Activated T-cell treated with anti-CD3 and anti-CD28 coated beads, Interleukin-2, amount 50 U/mL, for 4 hours (primary cell): Measurements from ENCODE around the gene MME. TPM values are rescaled to one million over a fixed set of nuclear protein-coding genes. Genes with fewer than 3 reads are reported as not detected.

Experiments used
- ATAC-seq, 2 donors: fragments of 200-7000 bp; cut with Tn5 transposase; one replicate each; pipeline ENCODE4 v1.10.0; 2021
- DNase-seq: peaks from one replicate; pipeline ENCODE4 v3.0.0-alpha.2; 2020
- H3K27me3 Mint-ChIP-seq: one replicate; pipeline ENCODE4 v1.8.0; 2021; ENCODE audit warnings: low read depth, mixed read lengths
- H3K36me3 Mint-ChIP-seq: one replicate; pipeline ENCODE4 v1.8.0; 2022; ENCODE audit warnings: mixed read lengths; ENCODE audit not compliant: insufficient read depth
- H3K4me1 Mint-ChIP-seq: one replicate; pipeline ENCODE4 v1.8.0; 2021; ENCODE audit warnings: low read depth, mixed read lengths
- H3K4me3 Mint-ChIP-seq: one replicate; pipeline ENCODE4 v1.8.0; 2021; ENCODE audit warnings: mild to moderate bottlenecking, moderate library complexity, mixed read lengths
- H3K9me3 Mint-ChIP-seq: one replicate; pipeline ENCODE4 v1.8.0; 2021; ENCODE audit warnings: mixed read lengths
- total RNA-seq, 3 donors: library from RNA; stranded (reverse); gene quantifications; one replicate each; pipeline ENCODE4 v1.2.1, GENCODE V29; 2021

The MME gene
- total RNA-seq, 3 donors from 2014 or later: 0.11 TPM; not detected in 2

GRCh38 chr3:155179966-155180757, 100.0 kb downstream of the MME start:
- H3K36me3 Mint-ChIP-seq: no peaks in the 10 kb centered on the region
- DNase-seq (no peak), ATAC-seq (no peak)
- no peaks in the 10 kb centered on the region for H3K9me3 Mint-ChIP-seq
- no peaks in the 10 kb centered on the region for H3K27me3 Mint-ChIP-seq
- H3K4me1 Mint-ChIP-seq: no peaks in the 10 kb centered on the region
- no peak overlapping the region for H3K4me3 Mint-ChIP-seq

- no peaks in the 10 kb centered on the region for H3K4me1 Mint-ChIP-seq
- no peak overlapping the region for H3K4me3 Mint-ChIP-seq
- DNase-seq (no peak), ATAC-seq (no peak)
- no peaks in the 10 kb centered on the region for H3K36me3 Mint-ChIP-seq
- H3K27me3 Mint-ChIP-seq: no peaks in the 10 kb centered on the region
- no peaks in the 10 kb centered on the region for H3K9me3 Mint-ChIP-seq
Measured at GRCh38 chr3:155182467-155182866, 102.3 kb downstream of the MME start.

DNA sequence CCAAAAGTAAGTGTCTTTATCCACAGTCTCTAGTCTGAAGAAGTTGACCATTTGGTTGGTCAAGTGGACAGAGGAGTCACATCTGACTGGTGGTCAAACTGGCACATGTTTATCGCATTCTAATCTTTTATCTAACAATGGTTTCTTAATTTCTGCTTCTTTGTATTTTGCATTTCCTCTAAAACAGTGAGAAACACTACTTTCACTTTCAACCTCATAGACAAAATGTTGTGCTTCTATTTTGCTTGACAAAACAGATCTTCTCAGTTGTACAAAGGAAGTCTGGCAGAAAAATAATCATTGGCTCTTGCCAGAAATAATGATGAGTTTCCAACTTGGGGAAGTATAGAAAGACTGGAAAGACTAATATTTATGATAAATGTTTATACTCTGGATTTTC, 103.9 kb downstream of the MME start:
- H3K27me3 Mint-ChIP-seq: no peaks in the 10 kb centered on the region
- no peak for DNase-seq
- no peaks in the 10 kb centered on the region for H3K4me1 Mint-ChIP-seq
- H3K9me3 Mint-ChIP-seq: no peaks in the 10 kb centered on the region
- no peak for ATAC-seq
- H3K4me3 Mint-ChIP-seq: no peak overlapping the region
- H3K36me3 Mint-ChIP-seq: no peaks in the 10 kb centered on the region

- Mint-ChIP-seq H3K9me3 (no peaks in the 10 kb centered on the region), H3K4me1 (no peaks in the 10 kb centered on the region), H3K27me3 (no peaks in the 10 kb centered on the region), H3K4me3 (no peak overlapping the region), H3K36me3 (no peaks in the 10 kb centered on the region)
- ATAC-seq: no peak
- DNase-seq: no peak
Measured at GRCh38 chr3:155185631-155186071, 105.5 kb downstream of the MME start.

- ATAC-seq: no peak
- Mint-ChIP-seq H3K9me3 (no peaks in the 10 kb centered on the region), H3K27me3 (no peaks in the 10 kb centered on the region), H3K4me3 (no peak overlapping the region), H3K36me3 (no peaks in the 10 kb centered on the region), H3K4me1 (no peaks in the 10 kb centered on the region)
- DNase-seq: no peak
Measured at GRCh38 chr3:155188031-155188430, 107.9 kb downstream of the MME start.

DNA sequence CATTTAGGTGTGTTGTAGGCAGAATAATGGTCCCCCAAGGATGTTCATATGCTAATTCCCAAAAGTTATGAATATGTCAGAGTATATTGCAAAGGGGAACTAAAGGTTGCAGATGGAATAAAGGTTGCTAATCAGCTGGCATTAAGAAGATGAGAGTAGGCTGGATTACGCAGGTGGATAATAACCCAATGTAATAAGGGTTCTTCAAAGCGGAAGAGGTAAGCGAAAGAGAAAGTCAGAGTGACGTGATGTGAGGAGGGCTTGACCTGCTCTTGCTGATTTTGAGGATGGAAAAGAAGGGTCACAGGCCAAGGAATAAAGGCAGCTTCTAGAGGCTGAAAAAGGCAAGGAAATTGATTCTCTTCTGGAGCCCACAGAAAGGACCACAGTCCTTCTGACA, 109.4 kb downstream of the MME start:
- Mint-ChIP-seq H3K4me3 (no peak overlapping the region), H3K4me1 (no peaks in the 10 kb centered on the region)

DNA sequence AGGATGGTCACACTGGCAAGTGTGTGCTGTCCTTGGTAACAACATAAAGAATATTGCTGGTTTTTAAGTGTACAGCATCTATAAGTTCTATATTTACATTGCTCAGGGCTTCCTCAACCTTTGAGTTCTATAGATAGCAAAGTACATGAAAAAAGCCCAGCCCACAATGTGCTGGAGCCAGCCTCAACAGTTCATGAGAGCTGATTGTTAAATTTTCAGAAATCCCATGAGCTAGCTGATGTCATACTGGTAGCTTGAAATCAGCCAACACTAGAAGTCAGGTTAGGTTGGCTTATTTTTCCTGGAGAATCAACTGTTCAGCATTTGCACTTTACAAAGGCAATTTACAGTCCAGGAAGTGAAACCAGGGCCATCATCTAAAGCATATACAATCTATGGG, 110.6 kb downstream of the MME start:
- no peak overlapping the region for H3K4me3 Mint-ChIP-seq
- no peaks in the 10 kb centered on the region for H3K27me3 Mint-ChIP-seq
- ATAC-seq (no peak), DNase-seq (no peak)
- no peaks in the 10 kb centered on the region for H3K4me1 Mint-ChIP-seq
- no peaks in the 10 kb centered on the region for H3K36me3 Mint-ChIP-seq
- H3K9me3 Mint-ChIP-seq: no peaks in the 10 kb centered on the region

More for the DNA sequence above, 109.4 kb downstream of the MME start:
- no peaks in the 10 kb centered on the region for H3K9me3 Mint-ChIP-seq
- no peak for ATAC-seq
- no peaks in the 10 kb centered on the region for H3K36me3 Mint-ChIP-seq
- H3K27me3 Mint-ChIP-seq: no peaks in the 10 kb centered on the region
- no peak for DNase-seq

GRCh38 chr3:155192957-155193746, 113.0 kb downstream of the MME start:
- no peak overlapping the region for H3K4me3 Mint-ChIP-seq
- H3K27me3 Mint-ChIP-seq: no peaks in the 10 kb centered on the region
- no peak for DNase-seq
- H3K4me1 Mint-ChIP-seq: no peaks in the 10 kb centered on the region
- no peaks in the 10 kb centered on the region for H3K36me3 Mint-ChIP-seq
- H3K9me3 Mint-ChIP-seq: no peaks in the 10 kb centered on the region
- no peak for ATAC-seq

DNA sequence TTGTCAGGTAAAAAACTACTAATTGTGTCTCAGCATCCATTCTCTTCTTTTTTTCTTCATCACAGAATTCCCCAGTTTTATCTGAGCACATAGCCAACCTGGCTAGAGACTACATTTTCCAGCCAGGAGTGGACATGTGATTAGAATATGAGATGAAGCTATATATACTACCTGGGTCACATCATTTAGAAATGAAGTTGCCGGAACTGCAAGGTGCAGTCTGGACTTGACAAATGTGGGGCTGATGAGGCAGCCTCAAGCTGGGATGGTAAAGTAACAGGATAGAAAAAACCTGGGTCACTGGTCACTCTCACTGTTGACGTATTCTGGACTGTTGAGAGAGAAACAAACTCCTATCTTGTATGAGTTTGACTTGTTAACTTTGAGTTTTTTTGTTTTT, 113.7 kb downstream of the MME start:
- DNase-seq (no peak), ATAC-seq (no peak)
- no peaks in the 10 kb centered on the region for H3K9me3 Mint-ChIP-seq
- no peaks in the 10 kb centered on the region for H3K36me3 Mint-ChIP-seq
- no peak overlapping the region for H3K4me3 Mint-ChIP-seq
- no peaks in the 10 kb centered on the region for H3K27me3 Mint-ChIP-seq
- no peaks in the 10 kb centered on the region for H3K4me1 Mint-ChIP-seq

- Mint-ChIP-seq H3K4me1 (no peaks in the 10 kb centered on the region), H3K9me3 (no peaks in the 10 kb centered on the region), H3K36me3 (no peaks in the 10 kb centered on the region), H3K27me3 (no peaks in the 10 kb centered on the region), H3K4me3 (no peak overlapping the region)
- no peak for DNase-seq
- ATAC-seq: no peak
Measured at GRCh38 chr3:155194973-155195957, 115.1 kb downstream of the MME start.

DNA sequence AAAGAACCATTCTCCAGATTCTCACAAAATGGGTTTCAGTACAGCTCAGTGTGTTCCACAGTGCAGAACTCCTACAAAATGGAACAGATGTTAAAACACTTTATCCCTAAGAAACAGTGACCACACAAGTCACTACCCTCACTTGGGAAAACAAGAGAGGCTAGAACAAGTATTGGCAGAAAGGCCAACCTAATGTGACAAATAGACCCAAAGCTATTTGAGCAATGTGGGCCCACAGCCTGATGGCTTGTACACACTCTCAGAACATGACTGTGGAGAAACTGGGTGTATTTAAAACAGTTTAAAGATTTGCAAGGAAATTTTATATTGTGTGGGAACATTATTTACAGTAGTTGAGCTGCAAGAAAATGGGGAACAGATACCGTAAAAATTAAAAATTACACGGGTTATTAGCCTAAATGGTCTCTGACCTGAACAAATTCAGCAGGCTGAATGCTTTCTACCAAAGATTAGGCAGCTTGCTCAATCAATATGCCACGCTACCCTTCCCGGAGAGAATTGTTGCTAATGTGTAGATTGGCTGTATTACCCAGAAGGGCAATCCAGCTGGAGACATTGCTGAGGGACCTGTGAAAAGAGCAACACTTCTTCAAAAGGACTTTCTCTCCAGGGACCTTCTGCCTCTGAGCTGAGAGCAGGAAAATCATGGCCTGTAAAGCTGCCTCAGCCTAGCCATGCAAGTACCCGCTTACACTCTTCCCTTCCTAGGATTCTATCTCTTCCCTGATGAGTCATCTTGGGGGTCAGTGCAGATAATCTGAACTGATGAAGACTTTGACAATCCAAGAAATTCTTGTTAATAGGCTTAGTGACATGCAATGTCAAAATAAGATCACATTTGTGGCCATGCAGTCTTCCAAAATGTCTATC, 116.3 kb downstream of the MME start:
- Mint-ChIP-seq H3K36me3 (no peaks in the 10 kb centered on the region), H3K9me3 (no peaks in the 10 kb centered on the region), H3K27me3 (no peaks in the 10 kb centered on the region), H3K4me1 (no peaks in the 10 kb centered on the region), H3K4me3 (no peak overlapping the region)
- ATAC-seq: no peak
- DNase-seq: no peak

DNA sequence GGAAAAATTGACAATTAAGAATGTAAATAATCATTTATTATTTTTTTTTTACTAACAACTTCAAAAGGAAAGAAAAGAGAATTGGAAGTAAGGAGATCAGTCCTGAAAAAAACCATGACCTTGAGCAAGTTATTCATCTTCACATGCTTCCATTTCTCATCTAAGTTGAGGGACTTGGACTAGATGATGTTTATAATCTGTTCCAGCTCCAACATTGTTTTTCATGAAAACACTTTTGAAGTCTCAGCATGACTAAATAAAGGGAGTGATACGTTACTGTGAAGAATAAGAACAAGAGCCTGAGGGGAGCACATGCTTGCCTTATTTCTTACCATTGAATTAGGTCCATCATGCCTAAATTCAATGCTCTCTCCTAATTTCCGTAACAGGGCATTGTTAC, 117.7 kb downstream of the MME start:
- no peak for DNase-seq
- H3K4me3 Mint-ChIP-seq: no peak overlapping the region
- H3K27me3 Mint-ChIP-seq: no peaks in the 10 kb centered on the region
- H3K9me3 Mint-ChIP-seq: no peaks in the 10 kb centered on the region
- no peaks in the 10 kb centered on the region for H3K4me1 Mint-ChIP-seq
- ATAC-seq: no peak
- H3K36me3 Mint-ChIP-seq: no peaks in the 10 kb centered on the region

DNA sequence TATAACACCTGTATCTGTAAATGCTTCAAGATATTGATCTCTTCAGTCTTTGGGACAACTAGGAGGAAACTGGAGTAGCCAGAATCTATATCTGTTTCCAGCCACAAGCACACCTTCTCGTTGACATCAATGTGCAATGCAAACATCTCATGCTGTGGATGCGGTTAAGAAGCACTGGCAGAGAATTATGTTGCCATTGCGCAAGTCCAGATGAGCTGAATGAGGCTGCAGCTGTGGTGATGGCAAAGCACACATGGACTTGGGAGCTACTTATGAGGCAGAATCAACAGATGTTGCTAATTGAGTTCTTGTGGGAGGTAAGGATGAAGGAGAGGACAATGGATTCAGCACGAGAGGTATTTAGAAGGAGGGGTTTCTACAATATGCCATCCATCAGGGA, 122.5 kb downstream of the MME start:
- no peaks in the 10 kb centered on the region for H3K27me3 Mint-ChIP-seq
- no peak for ATAC-seq

More for the DNA sequence above, 122.5 kb downstream of the MME start:
- H3K36me3 Mint-ChIP-seq: no peaks in the 10 kb centered on the region
- H3K9me3 Mint-ChIP-seq: no peaks in the 10 kb centered on the region
- no peaks in the 10 kb centered on the region for H3K4me1 Mint-ChIP-seq
- no peak for DNase-seq
- no peak overlapping the region for H3K4me3 Mint-ChIP-seq
